Coronary artery (tissue), 2 donors: Measurements from ENCODE around the gene NRXN2.

Source experiments
- DNase-seq: peaks from one replicate; pipeline ENCODE4 v3.0.0-alpha.2; 2017; ENCODE audit warnings: low spot score
- H3K27ac ChIP-seq, 2 donors: fragments of 200-600 bp; sonication (generic); one replicate each; pipeline ENCODE4 v1.5.1; 2016 to 2019
- H3K4me3 ChIP-seq: fragments of 200-600 bp; sonication (generic); 2 replicates; pipeline ENCODE4 v1.5.1; 2016; ENCODE audit warnings: mild to moderate bottlenecking, moderate library complexity
- CTCF ChIP-seq: fragments of 200-600 bp; sonication (generic); IDR thresholded peaks from one replicate; pipeline ENCODE4 v1.5.1; 2019; ENCODE audit warnings: antibody characterized with exemption

Gene NRXN2

GRCh38 chr11:64719406-64719805 lies 3.6 kb downstream of the NRXN2 start:
- TF ChIP-seq CTCF: no peak
- Histone ChIP-seq H3K4me3 (no peak overlapping the region), H3K27ac (no peak overlapping the region)
- no peak for DNase-seq

- no peak overlapping the region for H3K27ac ChIP-seq
- no peak for DNase-seq
Measured at GRCh38 chr11:64718780-64719124, 4.2 kb downstream of the NRXN2 start.

GRCh38 chr11:64718084-64718779 lies 4.8 kb downstream of the NRXN2 start:
- no peak for DNase-seq
- H3K4me3 ChIP-seq: no peak overlapping the region
- TF ChIP-seq CTCF: no peak
- H3K27ac ChIP-seq: no peak overlapping the region

More at GRCh38 chr11:64718780-64719124, 4.2 kb downstream of the NRXN2 start:
- H3K4me3 ChIP-seq: no peak overlapping the region
- no peak for TF ChIP-seq CTCF

GRCh38 chr11:64717268-64717578 lies 5.8 kb downstream of the NRXN2 start:
- no peak for TF ChIP-seq CTCF
- no peak overlapping the region for H3K27ac ChIP-seq
- no peak overlapping the region for H3K4me3 ChIP-seq
- no peak for DNase-seq

GRCh38 chr11:64716473-64717267 lies 6.3 kb downstream of the NRXN2 start:
- no peak overlapping the region for H3K4me3 ChIP-seq
- DNase-seq: no peak
- no peak for TF ChIP-seq CTCF
- no peak overlapping the region for H3K27ac ChIP-seq

GRCh38 chr11:64715756-64716472 lies 7.1 kb downstream of the NRXN2 start:
- DNase-seq: no peak
- no peak for TF ChIP-seq CTCF
- Histone ChIP-seq H3K4me3 (no peak overlapping the region), H3K27ac (no peak overlapping the region)
